AG04450 (cell line): ENCODE measurements around the gene FCRL6. TPM values are rescaled to one million over a fixed set of nuclear protein-coding genes. Genes with fewer than 3 reads are reported as not detected.

ENCODE experiments used
- CTCF ChIA-PET: fragments of 300-600, 350-600 bp; formaldehyde crosslinking; extraction: SDS; loops from one replicate; lab custom pipeline; 2022; ENCODE audit warnings: antibody characterized with exemption, inconsistent platforms; lab: Charles Lee
- POLR2A ChIA-PET: fragments of 350-600 bp; formaldehyde crosslinking; extraction: SDS; loops from one replicate; lab custom pipeline; 2021; ENCODE audit warnings: antibody characterized with exemption, inconsistent platforms; lab: Yijun Ruan, JAX
- DNase-seq: peaks from one replicate; pipeline ENCODE4 v3.0.0-alpha.2; 2011; ENCODE audit warnings: low read depth, low spot score
- H3K27ac ChIP-seq: one replicate; pipeline ENCODE4 v1.5.1; 2012; ENCODE audit warnings: low read depth, low read length, control low read depth
- H3K27me3 ChIP-seq: one replicate; pipeline ENCODE4 v1.6.0; 2012; ENCODE audit warnings: low read length; ENCODE audit not compliant: control insufficient read depth, insufficient read depth
- H3K4me3 ChIP-seq: 2 replicates; pipeline ENCODE4 v1.5.1; 2011; ENCODE audit warnings: mild to moderate bottlenecking, low read depth, low read length, control low read depth
- H3K9me3 ChIP-seq: 2 replicates; pipeline ENCODE4 v1.5.1; 2012; ENCODE audit warnings: low read length; ENCODE audit not compliant: control insufficient read depth, insufficient read depth
- CTCF ChIP-seq: IDR thresholded peaks from 2 replicates; pipeline ENCODE4 v1.5.1; 2011; ENCODE audit warnings: low read depth, low read length, control low read depth, inconsistent platforms
- polyA plus RNA-seq: library from polyadenylated mRNA; depleted of rRNA; stranded (reverse); fragments of >200 nt; gene quantifications from 2 replicates; pipeline ENCODE4 v1.2.3, GENCODE V29; 2011

Gene FCRL6
- polyA plus RNA-seq, 1 experiment: not detected

GRCh38 chr1:159830722-159831121, 28.6 kb downstream of the FCRL6 start:
- ChIA-PET CTCF (interaction anchor here (1.1 to 3.1 kb wide), 4 partner anchors 10 to 60 kb away, joined by 3 to 20 read pairs (median 8); no protein-coding TSS in a partner anchor), POLR2A (no interaction called here)
- Histone ChIP-seq H3K27me3 (no peaks in the 10 kb centered on the region), H3K27ac (no peak overlapping the region), H3K9me3 (no peaks in the 10 kb centered on the region), H3K4me3 (no peak overlapping the region)
- DNase-seq: no peak
- TF ChIP-seq CTCF: no peak

- DNase-seq: no peak
- CTCF ChIA-PET: interaction anchor here (2.3 kb wide), 1 partner anchor 32 kb away, joined by 14 read pairs; no protein-coding TSS in a partner anchor
- no peak for TF ChIP-seq CTCF
- no peaks in the 10 kb centered on the region for H3K27me3 ChIP-seq
- POLR2A ChIA-PET: no interaction called here
- no peaks in the 10 kb centered on the region for H3K9me3 ChIP-seq
- no peak overlapping the region for H3K27ac ChIP-seq
- H3K4me3 ChIP-seq: no peak overlapping the region
Measured at GRCh38 chr1:159831412-159832141, 29.4 kb downstream of the FCRL6 start.

- POLR2A ChIA-PET: no interaction called here
- no peak for DNase-seq
- Histone ChIP-seq H3K27me3 (no peaks in the 10 kb centered on the region), H3K27ac (no peak overlapping the region), H3K9me3 (no peaks in the 10 kb centered on the region), H3K4me3 (no peak overlapping the region)
- CTCF ChIA-PET: interaction anchor here (0.5 to 2.3 kb wide), 3 partner anchors 11 to 250 kb away, joined by 4 to 14 read pairs (median 4); no protein-coding TSS in a partner anchor
- TF ChIP-seq CTCF: no peak
Measured at GRCh38 chr1:159832309-159832708, 30.1 kb downstream of the FCRL6 start.

GRCh38 chr1:159835356-159835755, 33.2 kb downstream of the FCRL6 start:
- H3K4me3 ChIP-seq: no peak overlapping the region
- no peak for TF ChIP-seq CTCF
- H3K27me3 ChIP-seq: no peaks in the 10 kb centered on the region
- ChIA-PET CTCF (interaction anchor here (1.1 to 1.9 kb wide), 3 partner anchors 15 to 172 kb away, joined by 4 to 31 read pairs (median 4); no protein-coding TSS in a partner anchor), POLR2A (no interaction called here)
- H3K9me3 ChIP-seq: no peaks in the 10 kb centered on the region
- no peak overlapping the region for H3K27ac ChIP-seq
- no peak for DNase-seq

GRCh38 chr1:159835862-159836525, 33.8 kb downstream of the FCRL6 start:
- ChIA-PET CTCF (interaction anchor here (0.9 to 1.4 kb wide), 4 partner anchors 16 to 172 kb away, joined by 3 to 31 read pairs (median 5); no protein-coding TSS in a partner anchor), POLR2A (no interaction called here)
- Histone ChIP-seq H3K27me3 (no peaks in the 10 kb centered on the region), H3K4me3 (no peak overlapping the region), H3K27ac (no peak overlapping the region), H3K9me3 (no peaks in the 10 kb centered on the region)
- DNase-seq: no peak
- 0 out of 2 replicates have a peak, but pooled peaks have one; percentile 21 for TF ChIP-seq CTCF
